HepG2 (cell line): ENCODE measurements around the gene LONP1. TPM values are rescaled to one million over a fixed set of nuclear protein-coding genes. Genes with fewer than 3 reads are reported as not detected.
A peak's percentile ranks its signal among the peaks of the same experiment; 100 is the strongest.

Experiments used
- MBNL3 ChIP-seq: fragments of 250-450 bp; sonication (Bioruptor Pico); conservative IDR thresholded peaks from 2 replicates; pipeline ENCODE4 v1.8.0; 2022; ENCODE audit warnings: mild to moderate bottlenecking, inconsistent platforms
- NFYB ChIP-seq: sonication (generic); formaldehyde crosslinking; IDR thresholded peaks from 2 replicates; pipeline ENCODE4 v1.4.0; 2020; ENCODE audit warnings: missing genetic modification reagents
- ZBED4 ChIP-seq: sonication (generic); formaldehyde crosslinking; IDR thresholded peaks from 2 replicates; pipeline ENCODE4 v1.4.0; 2020; ENCODE audit warnings: missing genetic modification reagents, borderline replicate concordance
- ZNF18 ChIP-seq: sonication (generic); formaldehyde crosslinking; IDR thresholded peaks from 2 replicates; pipeline ENCODE4 v1.8.0; 2022; ENCODE audit warnings: mild to moderate bottlenecking, missing genetic modification reagents; ENCODE audit not compliant: insufficient replicate concordance
- polyA plus RNA-seq, 8 experiments: library from polyadenylated mRNA; depleted of rRNA in 3 of 8; stranded (reverse) in 7 of 8; unstranded in 1 of 8; fragments of >200 nt; fragmentation: Illumina TruSeq in 4 of 8; extraction: Trizol in 4 of 8; gene quantifications; 2 replicates each; pipeline versions ENCODE4 v1.2.1 to v1.2.3, GENCODE V29; 2011 to 2016; ENCODE audit warnings: low read depth in 4 of 8, missing spikeins in 1 of 8, mixed read lengths in 1 of 8; ENCODE audit not compliant: insufficient read depth in 1 of 8
- total RNA-seq, 5 experiments: library from RNA; depleted of rRNA; stranded (reverse); fragments of >200 nt; fragmentation: Illumina TruSeq; extraction: Trizol; gene quantifications; 2 replicates each; pipeline ENCODE4 v1.2.3, GENCODE V29; 2016; ENCODE audit warnings: low read depth in 1 of 5
- TF ChIP-seq, protein P1 (sequence below): sonication (generic); formaldehyde crosslinking; conservative IDR thresholded peaks from 2 replicates; pipeline ENCODE4 v1.8.0; 2022; ENCODE audit warnings: missing genetic modification reagents

LONP1 gene
- total and polyA plus RNA-seq, 2 of the 13 experiments (the other 11 are each of a cell fraction or from before 2014, with no cell fraction given) = 59.5 to 76.8 TPM

- TF ChIP-seq, protein P1, sequence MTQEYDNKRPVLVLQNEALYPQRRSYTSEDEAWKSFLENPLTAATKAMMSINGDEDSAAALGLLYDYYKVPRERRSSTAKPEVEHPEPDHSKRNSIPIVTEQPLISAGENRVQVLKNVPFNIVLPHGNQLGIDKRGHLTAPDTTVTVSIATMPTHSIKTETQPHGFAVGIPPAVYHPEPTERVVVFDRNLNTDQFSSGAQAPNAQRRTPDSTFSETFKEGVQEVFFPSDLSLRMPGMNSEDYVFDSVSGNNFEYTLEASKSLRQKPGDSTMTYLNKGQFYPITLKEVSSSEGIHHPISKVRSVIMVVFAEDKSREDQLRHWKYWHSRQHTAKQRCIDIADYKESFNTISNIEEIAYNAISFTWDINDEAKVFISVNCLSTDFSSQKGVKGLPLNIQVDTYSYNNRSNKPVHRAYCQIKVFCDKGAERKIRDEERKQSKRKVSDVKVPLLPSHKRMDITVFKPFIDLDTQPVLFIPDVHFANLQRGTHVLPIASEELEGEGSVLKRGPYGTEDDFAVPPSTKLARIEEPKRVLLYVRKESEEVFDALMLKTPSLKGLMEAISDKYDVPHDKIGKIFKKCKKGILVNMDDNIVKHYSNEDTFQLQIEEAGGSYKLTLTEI (CRISPR knock-in tag) = no peak
- TF ChIP-seq MBNL3 (no peak), ZBED4 (CRISPR knock-in tag) (peak; percentile 75), NFYB (CRISPR knock-in tag) (peak; percentile 10; the same call in 1 of the 2 replicates), ZNF18 (CRISPR knock-in tag) (peak; percentile 65)
Measured at GRCh38 chr19:5690125-5690954, 29.6 kb downstream of the LONP1 start, which contains the start of gene RPL36 (continued).
